Fibroblast of skin of left quadriceps (primary cell): ENCODE results near the gene COX4I1.
"Not testable (repeated sequence)": the region's sequence is repeated elsewhere in the genome, so short reads cannot be mapped to it uniquely, and the experiment has no call there.

Experiments used
- DNase-seq, 2 experiments: peaks; one replicate each; pipeline ENCODE4 v3.0.0-alpha.2; 2013; ENCODE audit warnings: low read depth in 2 of 2

The COX4I1 gene

GRCh38 chr16:85823328-85823920 lies 23.9 kb downstream of the COX4I1 start:
- DNase-seq = no peak

DNA sequence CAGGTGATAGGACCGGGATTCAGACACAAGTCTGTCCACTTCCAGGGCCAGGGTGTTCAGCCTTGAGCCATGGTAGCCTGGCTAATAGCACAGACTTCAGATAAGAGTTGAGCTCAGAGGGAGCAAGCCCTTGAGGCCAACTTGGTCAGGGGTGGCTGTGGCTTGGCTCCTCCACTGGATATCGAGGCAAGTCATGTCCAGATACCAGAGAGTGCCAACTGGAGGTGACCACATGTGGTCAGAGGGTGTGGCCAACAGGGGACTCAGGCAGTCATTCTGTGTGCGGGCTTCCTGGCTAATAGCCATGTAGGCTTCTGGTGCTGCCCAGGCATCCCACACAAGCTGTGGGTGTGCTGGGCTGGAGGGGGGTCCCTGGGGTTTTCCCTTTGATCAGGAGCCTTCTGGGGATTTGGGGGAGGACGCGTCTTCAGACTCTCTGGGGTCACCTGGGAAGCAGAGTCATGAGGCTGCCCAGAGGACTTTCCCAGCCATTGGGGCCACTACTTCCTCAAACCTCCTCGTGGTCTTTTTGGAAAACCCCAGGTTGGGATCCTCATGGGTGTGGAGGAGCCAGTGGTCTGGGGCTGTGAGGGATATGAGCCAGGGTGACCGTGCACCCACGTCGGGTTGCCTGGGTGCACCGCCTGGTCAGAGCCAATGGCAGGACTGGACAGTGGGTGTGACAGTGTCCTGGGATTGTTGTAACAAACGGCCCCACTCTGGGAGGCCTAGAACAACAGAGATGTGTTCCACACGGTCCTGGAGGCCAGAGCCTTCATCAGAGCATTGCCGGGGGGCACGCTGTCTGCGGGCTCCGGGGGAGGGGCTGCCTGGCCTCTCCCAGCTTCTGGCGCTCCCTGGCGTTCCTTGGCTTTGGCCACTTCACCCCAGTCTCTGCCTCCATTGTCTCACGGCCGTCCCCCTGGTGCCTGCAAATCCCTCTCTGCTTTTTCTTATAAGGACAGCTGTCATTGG lies 25.0 kb downstream of the COX4I1 start:
- DNase-seq = no peak

DNA sequence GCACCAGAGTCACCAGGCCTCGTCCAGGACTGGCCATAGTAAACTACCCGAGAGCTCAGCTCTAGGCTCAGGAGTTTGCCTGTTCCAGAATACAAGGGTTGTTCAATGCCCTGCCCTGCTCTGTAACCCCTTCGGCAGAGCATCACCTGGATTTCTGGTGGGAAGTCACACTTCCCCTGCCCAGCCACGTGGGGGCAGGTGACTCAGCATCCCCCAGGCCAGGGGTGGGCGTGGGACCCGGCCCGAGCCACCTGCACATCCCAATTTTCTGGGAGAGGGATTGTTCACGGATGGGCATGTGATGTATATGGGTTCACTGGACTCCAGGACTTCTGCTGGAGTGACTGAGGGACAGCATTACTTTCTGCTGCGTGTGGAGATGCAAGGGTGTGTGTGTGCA lies 25.8 kb downstream of the COX4I1 start:
- DNase-seq = no peak

DNA sequence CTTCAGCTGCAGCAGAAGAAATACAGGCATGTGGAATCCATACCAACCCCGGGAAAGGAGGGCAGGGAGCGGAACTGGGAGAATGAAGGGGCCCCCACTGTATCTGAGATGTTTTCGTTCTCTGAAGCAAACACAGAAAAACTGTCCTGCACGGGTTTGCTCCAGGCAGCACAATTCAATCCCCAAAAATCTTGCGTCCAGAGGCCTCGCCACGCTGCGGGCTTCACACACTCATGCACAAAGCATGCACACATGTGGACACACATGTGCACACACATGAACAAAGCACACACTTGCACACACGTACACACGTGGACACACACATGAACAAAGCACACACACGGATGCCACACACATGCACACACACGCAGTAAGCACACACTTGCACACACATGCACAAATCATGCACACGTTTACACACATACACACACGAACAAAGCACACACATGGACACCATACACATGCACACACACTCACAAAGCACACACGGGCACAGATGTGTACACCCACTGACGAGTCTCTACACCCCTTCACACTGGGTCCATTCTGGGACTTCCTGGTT lies 27.3 kb downstream of the COX4I1 start:
- no peak for DNase-seq

DNA sequence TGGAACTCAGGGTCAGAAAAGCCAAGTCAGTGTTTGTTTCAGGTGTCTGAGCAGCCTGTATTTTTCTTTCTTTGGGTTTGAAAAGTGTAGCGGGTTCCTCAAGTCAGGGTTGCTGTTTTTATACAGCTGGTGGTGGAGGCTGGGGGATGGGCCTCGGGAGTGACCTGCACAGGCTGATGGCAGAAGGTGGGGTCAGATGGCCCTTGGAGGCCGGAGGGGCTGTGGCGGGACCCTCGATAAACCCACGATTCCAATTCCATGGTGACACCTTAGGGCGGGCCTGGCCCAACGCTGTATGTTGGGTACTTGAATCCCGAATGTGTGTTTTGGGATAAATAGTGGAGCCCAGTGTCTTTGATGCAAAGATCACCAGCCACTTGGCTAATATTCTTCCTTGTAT lies 28.7 kb downstream of the COX4I1 start:
- DNase-seq = no peak

DNA sequence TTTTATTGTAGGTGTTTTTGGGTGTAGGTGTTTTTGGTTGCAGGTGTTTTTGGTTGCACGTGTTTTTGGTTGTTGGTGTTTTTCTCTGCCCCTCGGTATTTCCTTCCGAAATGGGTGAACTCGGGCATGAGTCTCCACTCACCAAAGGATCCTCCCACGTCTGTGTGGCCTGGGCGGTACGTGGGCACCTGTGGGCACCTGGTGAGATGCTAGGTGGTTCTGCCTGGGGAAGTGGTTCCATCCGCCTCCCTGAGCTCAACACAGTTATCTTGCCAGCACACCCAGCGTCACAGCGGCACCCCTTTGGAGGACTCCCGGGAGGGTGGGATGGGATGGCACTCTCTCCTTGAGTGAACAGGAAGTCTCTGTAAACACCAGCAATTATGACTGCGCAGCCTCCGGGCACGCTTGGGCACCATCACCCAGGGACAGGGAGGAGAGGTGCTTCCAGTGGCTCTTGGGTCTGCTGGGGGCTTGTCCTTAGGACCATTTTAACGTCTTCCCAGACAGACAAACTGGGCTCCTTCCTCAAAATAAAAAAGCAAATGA lies 29.8 kb downstream of the COX4I1 start:
- no peak for DNase-seq

GRCh38 chr16:85829751-85830445 lies 30.4 kb downstream of the COX4I1 start:
- DNase-seq = no peak

- DNase-seq = no peak
Observed at GRCh38 chr16:85830821-85831220, 31.3 kb downstream of the COX4I1 start.

GRCh38 chr16:85832570-85833218 lies 33.2 kb downstream of the COX4I1 start:
- DNase-seq = no peak

- DNase-seq = no peak
Observed at GRCh38 chr16:85833219-85833920, 33.9 kb downstream of the COX4I1 start.

GRCh38 chr16:85834741-85835140 lies 35.2 kb downstream of the COX4I1 start:
- no peak for DNase-seq

DNA sequence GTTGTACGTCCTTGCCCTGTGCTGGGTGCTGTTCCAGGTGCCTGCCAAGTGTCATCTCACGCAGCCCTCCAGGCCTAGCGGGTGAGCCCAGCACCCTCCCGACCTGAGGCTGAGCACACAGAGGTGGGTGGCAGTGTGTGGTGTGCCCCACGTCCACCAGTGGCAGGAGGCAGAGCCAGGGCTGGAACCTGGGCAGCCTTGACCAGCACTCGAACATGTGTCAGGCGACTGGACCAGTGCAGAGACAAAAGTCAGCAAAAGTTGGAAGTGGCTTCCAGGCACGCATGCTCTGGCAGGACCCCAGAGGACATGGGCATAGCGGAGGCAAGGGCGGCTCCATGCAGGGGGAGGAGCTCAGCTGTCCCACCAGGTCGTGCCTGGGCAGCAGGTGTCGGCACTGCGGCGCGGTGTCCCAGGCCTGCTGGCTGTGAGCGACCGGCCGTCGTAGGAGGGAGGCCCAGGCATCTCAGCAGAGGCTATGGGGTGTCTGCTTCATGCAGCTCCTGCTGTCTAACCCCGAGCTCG lies 35.8 kb downstream of the COX4I1 start:
- DNase-seq = no peak

DNA sequence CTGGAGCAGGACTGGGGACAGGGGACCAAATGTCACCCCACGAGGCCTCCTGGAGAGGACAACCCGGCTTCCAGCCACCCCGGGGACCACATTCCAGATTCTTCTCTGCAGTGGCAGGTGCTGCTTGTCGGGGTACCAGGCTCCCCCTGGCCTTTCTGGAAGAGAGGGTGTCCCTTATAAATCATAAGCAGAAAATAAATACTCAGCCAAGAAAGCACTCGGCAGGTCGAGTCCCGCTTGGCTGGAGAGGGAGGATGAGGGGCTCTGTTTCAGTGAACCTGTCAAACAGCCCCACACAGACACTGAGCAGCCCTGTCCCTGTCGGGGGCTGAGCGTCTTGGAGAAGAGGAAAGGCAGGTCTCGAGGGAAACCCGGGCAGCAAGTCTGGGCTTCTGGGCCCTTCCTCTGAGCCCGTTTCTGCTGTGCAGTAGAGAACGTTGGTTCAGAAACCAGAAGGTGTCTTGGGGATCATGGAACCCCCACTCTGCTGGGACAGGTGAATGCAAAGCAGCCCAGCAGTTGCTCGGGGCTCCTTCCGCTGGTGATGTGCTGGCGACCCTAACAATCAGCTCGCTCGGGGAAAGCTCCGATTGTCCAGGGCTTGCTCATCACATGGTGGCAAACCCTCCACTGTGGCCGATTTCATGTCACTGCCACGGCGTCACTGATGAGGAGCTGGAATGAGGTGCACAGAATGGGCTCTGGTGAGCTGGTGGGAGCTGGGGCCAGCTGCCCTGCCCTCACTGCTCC lies 36.6 kb downstream of the COX4I1 start:
- DNase-seq = no peak

- DNase-seq = no peak
Observed at GRCh38 chr16:85836706-85837582, 37.4 kb downstream of the COX4I1 start.

DNA sequence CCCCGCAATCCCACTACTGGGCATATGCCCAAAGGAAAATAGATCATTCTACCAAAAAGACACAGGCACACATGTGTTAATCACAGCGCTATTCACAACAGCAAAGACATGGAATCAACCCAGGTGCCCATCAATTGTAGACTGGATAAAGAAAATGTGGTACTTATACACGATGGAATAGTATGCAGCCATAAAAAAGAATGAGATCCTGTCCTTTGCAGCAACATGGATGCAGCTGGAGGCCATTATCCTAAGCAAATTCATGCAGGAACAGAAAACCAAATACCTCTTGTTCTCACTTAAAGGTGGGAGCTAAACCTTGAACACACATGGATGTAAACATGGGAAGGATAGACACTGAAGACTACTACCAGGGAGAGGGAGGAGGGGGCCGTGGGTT lies 38.2 kb downstream of the COX4I1 start:
- DNase-seq = not testable (repeated sequence)

DNA sequence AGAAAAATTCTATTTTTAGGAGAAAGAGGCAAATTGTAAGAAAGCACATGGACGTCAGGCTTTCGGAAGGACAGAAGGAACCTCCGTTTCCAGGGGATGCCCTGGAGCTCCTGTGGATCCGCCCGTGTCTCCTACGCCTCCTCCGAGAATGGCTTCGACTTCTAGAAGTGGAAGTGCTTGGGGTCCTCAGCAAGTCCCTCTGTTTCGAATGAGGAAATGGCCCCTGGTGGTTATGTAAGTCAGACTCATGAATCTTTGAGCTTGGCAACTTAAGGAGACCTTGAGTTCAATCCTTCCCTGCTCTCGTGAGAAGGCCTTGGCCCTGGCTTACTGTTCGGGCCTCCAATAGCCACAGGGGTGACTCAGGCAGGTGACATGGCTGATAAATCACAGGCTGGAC lies 38.9 kb downstream of the COX4I1 start:
- DNase-seq = no peak

GRCh38 chr16:85838876-85839585 lies 39.5 kb downstream of the COX4I1 start:
- no peak for DNase-seq

- no peak for DNase-seq
Observed at GRCh38 chr16:85839681-85840240, 40.3 kb downstream of the COX4I1 start.
